ENCODE data around the gene GNAS-AS1.

Gene GNAS-AS1

DNA sequence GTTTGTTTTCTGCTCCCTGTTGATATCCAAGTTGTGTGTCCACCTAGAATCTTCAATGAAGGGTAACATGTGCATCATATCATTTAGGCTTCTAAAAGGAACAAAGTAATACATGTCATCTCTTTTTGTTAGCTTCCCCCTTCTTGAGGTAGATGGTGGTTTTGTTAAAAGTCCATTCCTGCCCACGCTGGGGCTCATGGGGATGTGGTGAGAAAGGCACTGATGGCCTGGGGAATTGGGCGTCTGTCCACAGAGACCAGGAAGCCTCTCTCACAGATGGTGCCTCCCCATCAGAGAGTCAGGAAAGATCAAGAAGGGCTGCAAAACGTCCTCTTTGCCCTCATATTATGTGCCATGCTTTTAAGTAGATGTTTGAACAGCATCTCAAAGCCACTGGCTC is 34.3 kb upstream of the GNAS-AS1 start:
- no peak for DNase-seq

GRCh38 chr20:58883241-58883691 is 32.6 kb upstream of the GNAS-AS1 start:
- DNase-seq = no peak

DNA sequence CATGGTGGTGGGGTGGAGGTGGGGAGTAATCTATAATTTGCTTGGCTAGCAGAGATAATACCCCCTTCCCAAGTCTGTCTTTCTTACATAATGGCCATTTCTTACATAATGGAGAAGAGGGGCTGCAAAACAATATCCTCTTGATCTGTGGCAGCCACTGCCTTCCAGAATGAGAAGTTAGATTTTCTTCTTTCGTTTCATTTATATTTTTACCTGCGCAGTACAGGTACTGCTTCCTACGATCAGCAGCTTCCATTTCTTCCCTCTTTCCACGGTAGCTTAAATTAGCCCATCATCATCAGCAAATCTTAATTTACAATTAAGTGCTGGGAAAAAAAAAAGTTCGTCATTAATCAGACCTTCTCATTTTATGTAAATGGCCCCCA is 32.0 kb upstream of the GNAS-AS1 start:
- no peak for DNase-seq

- DNase-seq = no peak
Observed at GRCh38 chr20:58880994-58881752, 30.5 kb upstream of the GNAS-AS1 start.

DNA sequence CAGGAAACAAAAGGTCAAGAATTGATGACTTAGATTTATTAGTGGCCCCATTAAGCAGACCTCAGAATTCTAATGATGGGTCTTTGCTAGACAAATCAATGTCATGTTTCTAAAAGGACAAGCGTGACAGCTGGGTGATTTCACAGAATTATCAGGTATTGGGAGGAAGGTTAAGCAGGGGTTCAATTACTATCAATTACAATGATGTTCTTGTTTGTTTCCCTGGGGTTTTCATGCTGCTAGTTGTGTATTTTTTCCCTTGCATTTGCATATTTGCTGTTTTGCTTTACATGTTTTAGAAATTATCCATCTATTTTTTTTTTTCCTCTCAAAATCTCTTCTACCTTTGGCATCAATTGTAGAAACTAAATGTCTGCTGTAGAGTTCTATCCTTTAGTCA is 29.7 kb upstream of the GNAS-AS1 start:
- DNase-seq = no peak

DNA sequence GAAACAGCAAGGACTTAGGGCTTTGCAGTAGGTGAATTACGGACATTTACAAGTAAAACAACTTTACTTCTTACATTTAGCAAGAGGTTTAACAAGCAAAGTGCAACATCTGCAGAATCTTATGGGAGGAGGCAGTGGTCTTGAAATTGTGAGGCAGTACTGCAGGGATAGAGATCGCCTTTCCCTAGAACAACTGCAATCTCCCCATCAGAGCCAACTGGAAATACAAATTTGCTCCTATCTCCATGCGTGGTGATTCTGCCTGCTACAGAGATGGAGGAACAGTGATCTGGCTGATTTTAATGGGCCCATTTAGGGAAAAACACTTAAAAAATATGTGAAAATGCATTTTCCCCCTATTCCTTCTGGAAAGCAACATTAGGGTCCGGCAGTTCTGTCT is 27.7 kb upstream of the GNAS-AS1 start:
- DNase-seq = no peak

- DNase-seq = no peak
Observed at GRCh38 chr20:58877976-58878360, 27.3 kb upstream of the GNAS-AS1 start.

DNA sequence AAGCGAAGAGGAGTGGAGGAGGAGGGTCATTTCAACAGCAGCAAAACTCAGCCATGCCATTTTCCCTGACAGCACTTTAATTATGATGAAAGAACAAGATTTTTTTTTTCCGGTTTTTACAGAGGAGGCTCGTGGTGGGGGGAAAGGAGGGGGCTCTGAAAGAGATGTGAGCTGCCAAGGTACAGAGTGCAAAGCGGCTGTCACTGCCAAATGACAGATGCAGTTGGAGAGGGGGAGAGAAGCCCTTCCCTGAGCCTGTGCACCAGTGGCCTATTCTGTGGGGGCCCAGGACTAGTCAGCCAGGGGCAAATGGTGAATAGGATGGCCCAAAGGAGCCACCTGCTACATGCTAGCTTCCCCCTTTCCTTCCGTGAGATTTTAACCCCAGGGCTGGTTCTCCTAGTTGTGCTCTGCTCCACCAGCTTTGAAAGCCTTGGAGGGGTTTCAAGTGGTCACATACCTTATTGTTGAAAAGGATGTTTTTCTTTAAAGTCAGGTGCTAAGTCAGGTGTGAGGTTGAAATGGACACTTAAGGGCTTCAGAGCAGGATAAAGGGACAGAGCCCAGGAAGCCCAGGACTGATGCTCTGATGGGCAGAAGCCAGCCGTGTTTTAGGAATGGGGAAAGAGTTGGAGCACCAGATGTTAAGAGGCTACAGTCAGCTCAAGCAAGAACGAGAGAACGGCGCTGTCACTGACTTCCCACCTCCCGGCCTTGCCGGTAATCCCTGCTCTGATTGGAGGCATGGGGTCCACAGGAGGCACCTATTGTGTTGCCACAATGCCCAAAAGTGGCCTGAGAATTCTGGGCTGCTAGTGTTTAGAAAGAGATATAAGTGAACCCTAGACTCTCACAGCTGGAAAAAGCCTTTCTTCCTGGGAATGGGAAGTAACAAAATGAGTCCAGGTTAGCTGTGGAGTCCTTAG is 26.6 kb upstream of the GNAS-AS1 start:
- DNase-seq = no peak

DNA sequence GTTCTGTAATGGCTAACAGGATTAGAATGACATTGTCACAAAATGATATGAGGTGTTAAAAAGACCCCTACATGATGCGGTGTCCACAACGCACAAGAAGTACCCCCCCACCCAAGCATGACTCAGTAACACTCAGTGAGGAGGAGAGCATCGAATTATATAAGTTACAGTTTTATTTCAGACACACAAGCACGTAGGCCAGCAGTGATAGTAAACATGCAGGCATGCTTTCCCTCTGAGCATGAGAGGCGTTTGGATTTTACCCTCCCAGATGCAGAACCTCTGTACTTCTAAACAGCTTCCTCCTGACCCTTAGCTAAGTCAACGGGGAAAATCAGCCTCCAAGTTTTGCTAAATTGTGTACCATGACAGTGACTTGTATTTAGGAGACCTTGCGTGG is 25.7 kb upstream of the GNAS-AS1 start:
- no peak for DNase-seq

DNA sequence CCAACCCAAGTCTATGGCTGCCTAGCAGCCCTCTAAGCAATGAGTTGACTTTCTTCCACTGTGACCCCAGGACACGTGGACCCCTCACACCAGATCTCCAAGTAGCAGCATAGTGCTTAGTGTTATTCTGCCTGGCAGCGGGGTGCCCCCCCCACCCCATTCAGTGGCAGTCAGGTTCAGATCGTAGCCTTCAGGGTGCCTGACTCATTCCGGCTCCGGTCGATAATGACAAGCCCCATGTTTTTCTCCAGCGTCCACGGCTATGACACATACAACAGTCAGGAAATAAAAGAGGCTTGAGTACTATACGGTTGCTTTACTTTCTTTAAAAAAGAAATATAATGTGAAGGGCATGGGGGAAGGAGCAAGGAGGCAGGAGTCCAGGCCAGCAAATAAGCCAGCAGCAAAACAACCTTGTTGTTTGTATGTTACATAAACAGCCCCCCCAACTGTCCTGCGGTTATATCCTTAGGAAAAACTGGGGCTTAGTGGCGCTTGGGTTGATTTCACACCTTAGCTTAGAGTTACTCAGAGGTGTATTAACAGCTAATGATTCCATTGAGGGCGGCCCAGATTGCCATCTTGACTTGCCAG is 24.9 kb upstream of the GNAS-AS1 start:
- DNase-seq = no peak

GRCh38 chr20:58875111-58875510 is 24.4 kb upstream of the GNAS-AS1 start:
- DNase-seq = no peak

DNA sequence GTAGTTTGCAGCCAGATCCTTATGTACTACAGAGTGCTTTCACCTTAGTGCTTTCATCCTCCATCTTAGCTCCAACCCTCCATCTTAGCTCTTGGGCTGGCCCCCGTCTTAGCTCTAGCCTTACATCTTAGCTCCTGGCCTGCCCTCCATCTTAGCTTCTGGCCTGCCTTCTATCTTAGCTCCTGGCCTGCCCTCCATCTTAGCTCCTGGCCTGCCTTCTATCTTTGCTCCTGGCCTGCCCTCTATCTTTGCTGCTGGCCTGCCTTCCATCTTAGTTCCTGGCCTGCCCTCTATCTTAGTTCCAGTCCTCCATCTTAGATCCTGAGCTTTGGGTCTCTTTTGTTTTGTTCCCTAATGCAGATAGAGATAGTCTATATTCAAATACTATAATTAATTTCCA is 23.8 kb upstream of the GNAS-AS1 start:
- no peak for DNase-seq

DNA sequence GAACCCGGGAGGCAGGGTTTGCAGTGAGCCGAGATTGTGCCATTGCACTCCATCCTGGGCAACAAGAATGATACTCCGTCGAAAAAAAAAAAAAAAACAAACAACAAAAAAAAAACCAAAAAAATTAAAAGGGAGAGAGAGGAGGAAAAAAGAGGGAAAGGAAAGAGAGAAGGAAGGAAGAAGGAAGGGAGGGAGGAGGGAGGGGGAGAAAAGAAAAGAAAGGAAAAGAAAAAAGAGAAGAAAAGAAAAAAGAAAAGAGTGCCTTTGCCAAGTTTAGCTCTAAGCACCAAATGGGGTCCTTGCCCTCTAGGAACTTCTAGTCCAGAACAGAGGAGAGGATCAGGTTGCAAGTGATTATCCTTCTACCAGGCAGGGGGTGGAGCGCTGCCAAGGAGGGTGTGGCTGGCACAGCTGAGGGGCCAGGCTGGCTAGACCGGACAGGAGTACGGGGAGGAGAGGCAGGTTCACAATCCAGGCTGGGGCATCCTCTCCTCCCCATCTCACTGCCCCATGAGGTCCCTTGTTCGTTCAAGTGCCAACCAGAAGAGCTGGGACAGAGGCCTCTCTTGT is 20.9 kb upstream of the GNAS-AS1 start:
- DNase-seq = no peak

- DNase-seq = no peak
Observed at GRCh38 chr20:58870293-58871014, 19.8 kb upstream of the GNAS-AS1 start.

DNA sequence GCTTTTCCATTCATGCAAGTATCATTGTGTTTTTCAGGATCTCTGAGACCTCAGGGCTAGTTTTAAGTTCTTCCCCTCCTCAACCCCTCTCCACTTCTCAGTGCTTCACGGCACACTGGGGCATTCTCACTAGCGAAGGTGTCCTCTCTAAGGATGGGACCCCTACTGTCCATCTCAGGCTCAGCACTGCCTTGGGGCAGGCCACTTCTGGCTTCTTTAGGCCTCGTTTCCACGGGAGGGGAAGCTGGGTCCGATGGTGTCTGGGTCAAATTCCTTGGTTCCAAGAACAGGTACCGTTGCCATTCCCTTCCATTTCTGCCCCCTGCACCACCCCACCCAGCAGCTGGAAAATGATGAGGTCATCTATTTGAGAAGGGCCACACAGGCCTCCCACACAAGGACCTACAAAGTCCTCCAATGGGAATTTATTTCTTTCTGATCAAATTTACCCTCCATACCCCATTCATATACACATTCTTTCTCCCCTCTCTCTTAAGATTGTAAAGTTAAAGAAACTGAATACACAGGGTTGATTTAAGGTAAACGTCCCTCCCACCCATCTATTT is 19.0 kb upstream of the GNAS-AS1 start:
- DNase-seq = no peak

GRCh38 chr20:58868795-58869194 is 18.1 kb upstream of the GNAS-AS1 start:
- DNase-seq = no peak

GRCh38 chr20:58867211-58867610 is 16.5 kb upstream of the GNAS-AS1 start:
- no peak for DNase-seq

GRCh38 chr20:58865843-58866242 is 15.1 kb upstream of the GNAS-AS1 start:
- no peak for DNase-seq

- no peak for DNase-seq
Observed at GRCh38 chr20:58864346-58864745, 13.6 kb upstream of the GNAS-AS1 start.

- DNase-seq = no peak
Observed at GRCh38 chr20:58863044-58863790, 12.5 kb upstream of the GNAS-AS1 start.

All from NCI-H1694 (cell line).